Vagina (tissue), 2 donors: Measurements from ENCODE around the gene DDX3X. TPM values are rescaled to one million over a fixed set of nuclear protein-coding genes. Genes with fewer than 3 reads are reported as not detected.
"Not testable (repeated sequence)": the region's sequence is repeated elsewhere in the genome, so short reads cannot be mapped to it uniquely, and the experiment has no call there.

Source experiments
- DNase-seq, 2 donors: peaks; one replicate each; pipeline ENCODE4 v3.0.0-alpha.2; 2017; ENCODE audit errors: extremely low spot score in 2 of 2
- H3K27ac ChIP-seq: fragments of 200-600 bp; sonication (generic); one replicate; pipeline ENCODE4 v1.5.1; 2019
- H3K27me3 ChIP-seq: fragments of 200-600 bp; sonication (generic); one replicate; pipeline ENCODE4 v1.5.1; 2019
- H3K36me3 ChIP-seq, 2 donors: fragments of 200-600 bp; sonication (generic); one replicate each; pipeline ENCODE4 v1.5.1; 2017 to 2019
- H3K4me1 ChIP-seq: fragments of 200-600 bp; sonication (generic); one replicate; pipeline ENCODE4 v1.5.1; 2019
- H3K4me3 ChIP-seq, 2 donors: fragments of 200-600 bp; sonication (generic); 1 replicate in 1 of 2; 2 replicates in 1 of 2; pipeline ENCODE4 v1.5.1; 2016 to 2019
- H3K9me3 ChIP-seq: fragments of 200-600 bp; sonication (generic); one replicate; pipeline ENCODE4 v1.5.1; 2019
- CTCF ChIP-seq, 3 experiments: fragments of 450-650 bp in 2 of 3; fragments of 200-600 bp in 1 of 3; sonication (generic) in 1 of 3; IDR thresholded peaks; one replicate each; pipeline ENCODE4 v1.5.1; 2017 to 2019; ENCODE audit warnings: antibody characterized with exemption in 3 of 3, mild to moderate bottlenecking in 2 of 3, moderate library complexity in 2 of 3
- POLR2A ChIP-seq, 2 donors: fragments of 450-650 bp; IDR thresholded peaks; one replicate each; pipeline ENCODE4 v1.6.1; 2017; ENCODE audit warnings: antibody characterized with exemption in 2 of 2, mild to moderate bottlenecking in 2 of 2, moderate library complexity in 2 of 2
- POLR2AphosphoS5 ChIP-seq, 2 donors: sonication (generic); formaldehyde crosslinking; IDR thresholded peaks; one replicate each; pipeline ENCODE4 v1.9.0; 2017; ENCODE audit warnings: antibody characterized with exemption in 2 of 2, mild to moderate bottlenecking in 2 of 2, low read depth in 1 of 2; ENCODE audit not compliant: insufficient read depth in 1 of 2
- intact Hi-C: fragments of 100-400 bp; cut with DNase I; formaldehyde crosslinking; loops from one replicate; pipeline ENCODE4 v1.15.1; 2023
- total RNA-seq: library from RNA; depleted of rRNA; stranded (reverse); fragments of >200 nt; gene quantifications from one replicate; pipeline ENCODE4 v1.2.3, GENCODE V29; 2016

Gene DDX3X
- total RNA-seq, 1 donor from 2014 or later, result 202 TPM

GRCh38 chrX:41353985-41354384, 20.0 kb downstream of the DDX3X start:
- intact Hi-C loops, result no loop called here

GRCh38 chrX:41369152-41369551, 35.2 kb downstream of the DDX3X start:
- Histone ChIP-seq H3K9me3 (no peaks in the 10 kb centered on the region), H3K36me3 (no peaks in the 10 kb centered on the region), H3K27ac (no peak overlapping the region), H3K4me1 (no peaks in the 10 kb centered on the region), H3K27me3 (no peaks in the 10 kb centered on the region), H3K4me3 (no peak overlapping the region)
- intact Hi-C loops, result no loop called here
- no peak for DNase-seq
- TF ChIP-seq POLR2AphosphoS5 (IDR thresholded peaks at IDR 0.05; ENCODE audit: insufficient read depth in 1 of 2, low read depth in 1 of 2) (no peak), CTCF (IDR thresholded peaks at IDR 0.05) (no peak), POLR2A (IDR thresholded peaks at IDR 0.05) (no peak)

More at GRCh38 chrX:41353985-41354384, 20.0 kb downstream of the DDX3X start:
- Histone ChIP-seq H3K27ac (no peak overlapping the region), H3K36me3 (peaks cover 0 to 12% of the 10 kb centered on the region in 2 donors), H3K27me3 (no peaks in the 10 kb centered on the region), H3K9me3 (no peaks in the 10 kb centered on the region), H3K4me1 (peaks cover 8% of the 10 kb centered on the region), H3K4me3 (no peak overlapping the region)
- DNase-seq, result no peak
- TF ChIP-seq POLR2A (IDR thresholded peaks at IDR 0.05), result no peak
- no peak for TF ChIP-seq CTCF (IDR thresholded peaks at IDR 0.05)
- TF ChIP-seq POLR2AphosphoS5 (IDR thresholded peaks at IDR 0.05; ENCODE audit: insufficient read depth in 1 of 2, low read depth in 1 of 2), result no peak

- H3K27me3 ChIP-seq, DNase-seq, H3K9me3 ChIP-seq, H3K4me3 ChIP-seq, H3K4me1 ChIP-seq, H3K36me3 ChIP-seq, H3K27ac ChIP-seq, intact Hi-C loops: not testable (repeated sequence)
Observed at GRCh38 chrX:41371575-41371974, 37.6 kb downstream of the DDX3X start.

- H3K27me3 ChIP-seq, result no peaks in the 10 kb centered on the region
- no peaks in the 10 kb centered on the region for H3K4me1 ChIP-seq
- no peak overlapping the region for H3K27ac ChIP-seq
- intact Hi-C loops, result no loop called here
- H3K4me3 ChIP-seq, result no peak overlapping the region
- H3K9me3 ChIP-seq, result no peaks in the 10 kb centered on the region
- TF ChIP-seq CTCF (IDR thresholded peaks at IDR 0.05) (no peak), POLR2AphosphoS5 (IDR thresholded peaks at IDR 0.05; ENCODE audit: insufficient read depth in 1 of 2, low read depth in 1 of 2) (no peak), POLR2A (IDR thresholded peaks at IDR 0.05) (no peak)
- DNase-seq, result no peak
- H3K36me3 ChIP-seq, result no peaks in the 10 kb centered on the region
Observed at GRCh38 chrX:41373989-41374606, 40.1 kb downstream of the DDX3X start.

GRCh38 chrX:41377624-41378023, 43.7 kb downstream of the DDX3X start:
- no peak overlapping the region for H3K27ac ChIP-seq
- no peaks in the 10 kb centered on the region for H3K9me3 ChIP-seq
- no peaks in the 10 kb centered on the region for H3K4me1 ChIP-seq
- no peak for DNase-seq
- H3K4me3 ChIP-seq, result no peak overlapping the region
- TF ChIP-seq POLR2AphosphoS5 (IDR thresholded peaks at IDR 0.05; ENCODE audit: insufficient read depth in 1 of 2, low read depth in 1 of 2) (no peak), POLR2A (IDR thresholded peaks at IDR 0.05) (no peak)
- no peaks in the 10 kb centered on the region for H3K36me3 ChIP-seq
- no peaks in the 10 kb centered on the region for H3K27me3 ChIP-seq
- intact Hi-C loops, result no loop called here

- TF ChIP-seq POLR2A (IDR thresholded peaks at IDR 0.05), result no peak
- TF ChIP-seq POLR2AphosphoS5 (IDR thresholded peaks at IDR 0.05; ENCODE audit: insufficient read depth in 1 of 2, low read depth in 1 of 2), result peak; percentile 30 to 68
- intact Hi-C loops, result no loop called here
- Histone ChIP-seq H3K9me3 (no peaks in the 10 kb centered on the region), H3K36me3 (no peaks in the 10 kb centered on the region), H3K4me3 (no peak overlapping the region), H3K4me1 (peaks cover 10% of the 10 kb centered on the region), H3K27me3 (no peaks in the 10 kb centered on the region), H3K27ac (peak overlapping the region; percentile 66)
- no peak for DNase-seq
Observed at GRCh38 chrX:41381685-41382084, 47.7 kb downstream of the DDX3X start.
